Pancreas (tissue), 10 donors: ENCODE data around the gene SDR39U1. TPM values are rescaled to one million over a fixed set of nuclear protein-coding genes. Genes with fewer than 3 reads are reported as not detected.
A peak's percentile ranks its signal among the peaks of the same experiment; 100 is the strongest.

Experiments
- ATAC-seq, 4 donors: fragments of 200-7000 bp; cut with Tn5 transposase; one replicate each; pipeline versions ENCODE4 v1.8.0 to v1.9.1; 2020; ENCODE audit warnings: mild to moderate bottlenecking in 4 of 4, moderate library complexity in 4 of 4
- DNase-seq, 6 donors: peaks; one replicate each; pipeline ENCODE4 v3.0.0-alpha.2; 2020
- FAIRE-seq: peaks from 2 replicates; lab custom pipeline; 2012; peaks lifted over from hg19 to GRCh38; lab: Jason Lieb, UNC
- H3K27ac ChIP-seq, 4 donors: fragments of 200-600 bp; sonication (generic); 1 replicate in 3 of 4; 2 replicates in 1 of 4; pipeline versions ENCODE4 v1.5.0 to v1.8.0; 2020
- H3K27me3 ChIP-seq, 4 donors: fragments of 200-600 bp; one replicate each; pipeline ENCODE4 v1.8.0; 2021
- H3K36me3 ChIP-seq, 3 donors: fragments of 200-600 bp; sonication (generic) in 1 of 3; one replicate each; pipeline versions ENCODE4 v1.5.0 to v1.8.0; 2020 to 2021
- H3K4me1 ChIP-seq, 3 donors: fragments of 200-600 bp; one replicate each; pipeline ENCODE4 v1.8.0; 2021
- H3K4me3 ChIP-seq, 4 donors: fragments of 200-600 bp; sonication (generic) in 2 of 4; one replicate each; pipeline versions ENCODE4 v1.5.0 to v1.8.0; 2020 to 2021
- H3K9me3 ChIP-seq, 4 donors: fragments of 200-600 bp; one replicate each; pipeline ENCODE4 v1.8.0; 2021
- CTCF ChIP-seq, 4 donors: fragments of 200-600 bp; sonication (generic) in 3 of 4; IDR thresholded peaks; one replicate each; pipeline versions ENCODE4 v1.5.0 to v1.8.0; 2021; ENCODE audit warnings: antibody characterized with exemption in 4 of 4
- WGBS, 2 donors: extraction: QIAGEN DNeasy Blood & Tissue Kit; methylation state at CpG; one replicate each; pipeline ENCODE4 v1.1.7; 2013; 5-methylcytosine and 5-hydroxymethylcytosine counted together
- intact Hi-C, 3 donors: fragments of 100-400 bp; cut with DNase I; formaldehyde crosslinking; loops; one replicate each; pipeline versions ENCODE4 v1.11.1 to v1.14.2; 2022
- polyA plus RNA-seq, 2 donors: library from polyadenylated mRNA; stranded (reverse); fragments of 200-250 nt; gene quantifications; one replicate each; pipeline ENCODE4 v1.2.3, GENCODE V29; 2013
- total RNA-seq, 6 donors: library from RNA; stranded (reverse); fragmentation: NEBNext Ultra II Directional in 4 of 6; extraction: Animal tissue kit (Norgen Biotek cat#: 25700) in 4 of 6; gene quantifications; one replicate each; pipeline versions ENCODE4 v1.2.1 to v1.2.4, GENCODE V29; 2021 to 2023
- donor health status: healthy with polysubstance abuse.
- donor health status: DM: no; HTN: no; CAD: no; lungs with moderate emphysema.
- donor health status: DM: no; HTN: no; CAD: no.
- donor health status: control.
- donor health status: control.
- donor health status: Bipolar disorder and iron deficiency.
- donor health status: DM: yes; HTN: yes; CAD: no.
- donor health status: DM: no; HTN: no; CAD: no.
- donor health status: DM: no; HTN: no; CAD: no.
- donor health status: DM: yes; HTN: yes; CAD: no.

Gene SDR39U1
- total and polyA plus RNA-seq, 8 donors, result 22.0 to 124 (median 31.3) TPM

GRCh38 chr14:24438223-24439097 is 4.1 kb downstream of the SDR39U1 start:
- H3K27me3 ChIP-seq, result no peaks in the 10 kb centered on the region
- H3K27ac ChIP-seq, result no peak overlapping the region
- DNase-seq, result no peak
- no peak for ATAC-seq
- intact Hi-C loops, result loop anchor here in 1 of 3 donors (10.0 kb wide), 1 partner anchor 104 kb away; the partner anchor contains the start of genes ADCY4 and RIPK3
- TF ChIP-seq CTCF (IDR thresholded peaks at IDR 0.05), result no peak
- WGBS, 2 donors, result 60 to 66% methylated on average over 9 of the region's 9 CpGs
- peaks cover 0 to 20% (median 4%) of the 10 kb centered on the region in 3 donors for H3K4me1 ChIP-seq
- FAIRE-seq, result no peak
- H3K9me3 ChIP-seq, result no peaks in the 10 kb centered on the region
- peaks cover 0 to 40% (median 18%) of the 10 kb centered on the region in 3 donors for H3K36me3 ChIP-seq
- no peak overlapping the region for H3K4me3 ChIP-seq

GRCh38 chr14:24437736-24438067 is 4.9 kb downstream of the SDR39U1 start:
- H3K4me3 ChIP-seq, result no peak overlapping the region
- 64 to 70% methylated on average over 2 of the region's 2 CpGs for WGBS, 2 donors
- no peaks in the 10 kb centered on the region for H3K27me3 ChIP-seq
- FAIRE-seq (no peak), DNase-seq (no peak), ATAC-seq (no peak)
- peaks cover 0 to 40% (median 20%) of the 10 kb centered on the region in 3 donors for H3K36me3 ChIP-seq
- intact Hi-C loops, result loop anchor here in 1 of 3 donors (10.0 kb wide), 1 partner anchor 103 kb away; the partner anchor contains the start of genes ADCY4 and RIPK3
- H3K9me3 ChIP-seq, result no peaks in the 10 kb centered on the region
- TF ChIP-seq CTCF (IDR thresholded peaks at IDR 0.05), result no peak
- no peak overlapping the region for H3K27ac ChIP-seq
- H3K4me1 ChIP-seq, result peaks cover 3 to 23% (median 4%) of the 10 kb centered on the region in 3 donors

GRCh38 chr14:24437020-24437735 is 5.4 kb downstream of the SDR39U1 start:
- Histone ChIP-seq H3K27me3 (no peaks in the 10 kb centered on the region), H3K9me3 (no peaks in the 10 kb centered on the region), H3K4me3 (no peak overlapping the region), H3K27ac (no peak overlapping the region), H3K4me1 (peaks cover 4 to 28% (median 6%) of the 10 kb centered on the region in 3 donors), H3K36me3 (peaks cover 0 to 40% (median 20%) of the 10 kb centered on the region in 3 donors)
- intact Hi-C loops, result loop anchor here in 1 of 3 donors (10.0 kb wide), 1 partner anchor 102 kb away; the partner anchor contains the start of genes ADCY4 and RIPK3
- 70 to 74% methylated on average over 12 of the region's 12 CpGs for WGBS, 2 donors
- TF ChIP-seq CTCF (IDR thresholded peaks at IDR 0.05), result no peak
- ATAC-seq, result no peak
- peak in 1 of 6 donors; percentile 58 for DNase-seq
- no peak for FAIRE-seq

- FAIRE-seq, result no peak
- H3K36me3 ChIP-seq, result peaks cover 0 to 40% (median 20%) of the 10 kb centered on the region in 3 donors
- WGBS, 2 donors, result 40 to 46% methylated on average over 5 of the region's 5 CpGs
Observed at GRCh38 chr14:24436355-24437019, 6.1 kb downstream of the SDR39U1 start.

More at GRCh38 chr14:24436355-24437019, 6.1 kb downstream of the SDR39U1 start:
- Histone ChIP-seq H3K4me1 (peaks cover 4 to 29% (median 8%) of the 10 kb centered on the region in 3 donors), H3K9me3 (no peaks in the 10 kb centered on the region), H3K27me3 (no peaks in the 10 kb centered on the region), H3K4me3 (no peak overlapping the region), H3K27ac (peak overlapping the region in 1 of 4 donors; percentile 33)
- intact Hi-C loops, result loop anchor here in 1 of 3 donors (10.0 kb wide), 1 partner anchor 102 kb away; the partner anchor contains the start of genes ADCY4 and RIPK3
- DNase-seq (peak in 1 of 6 donors; percentile 64), ATAC-seq (peak; percentile 47 to 75 (median 70))
- TF ChIP-seq CTCF (IDR thresholded peaks at IDR 0.05), result peak; percentile 60 to 79 (median 70)
